Astrocyte (in vitro differentiated cells and primary cell): ENCODE results near the gene SERPINH1.

Source experiments
- CTCF ChIP-seq: IDR thresholded peaks from 2 replicates; pipeline ENCODE4 v1.5.1; 2011; ENCODE audit warnings: low read depth, mild to moderate bottlenecking, inconsistent platforms, low read length, moderate library complexity; ENCODE audit not compliant: insufficient read depth
- EZH2 ChIP-seq: IDR thresholded peaks from 2 replicates; pipeline ENCODE4 v1.6.1; 2012; ENCODE audit warnings: mild to moderate bottlenecking, low read length, inconsistent platforms; ENCODE audit not compliant: insufficient read depth

GRCh38 chr11:75594211-75594610, 32.2 kb downstream of the SERPINH1 start:
- TF ChIP-seq CTCF (no peak), EZH2 (no peak)
